Kidney (tissue), 14 donors: ENCODE data around the gene KIRREL3. TPM values are rescaled to one million over a fixed set of nuclear protein-coding genes. Genes with fewer than 3 reads are reported as not detected.

Experiments used
- DNase-seq, 5 donors: peaks; one replicate each; pipeline ENCODE4 v3.0.0-alpha.2; 2013 to 2020
- FAIRE-seq: peaks from 2 replicates; lab custom pipeline; 2012; peaks lifted over from hg19 to GRCh38; lab: Jason Lieb, UNC
- H3K27ac ChIP-seq, 2 donors: one replicate each; pipeline ENCODE4 v1.7.0; 2013; ENCODE audit warnings: low read depth in 2 of 2, low read length in 2 of 2, inconsistent platforms in 1 of 2
- H3K27me3 ChIP-seq: one replicate; pipeline ENCODE4 v1.7.1; 2013; ENCODE audit warnings: low read length, inconsistent platforms; ENCODE audit not compliant: control insufficient read depth, insufficient read depth
- H3K36me3 ChIP-seq, 3 donors: one replicate each; pipeline versions ENCODE4 v1.7.0 to v1.7.1; 2013; ENCODE audit warnings: low read length in 3 of 3, control low read depth in 1 of 3, inconsistent platforms in 1 of 3; ENCODE audit not compliant: insufficient read depth in 3 of 3, control insufficient read depth in 2 of 3
- H3K4me1 ChIP-seq, 3 donors: one replicate each; pipeline versions ENCODE4 v1.7.0 to v1.7.1; 2013; ENCODE audit warnings: low read length in 3 of 3, inconsistent platforms in 1 of 3, low read depth in 1 of 3; ENCODE audit not compliant: control insufficient read depth in 2 of 3, insufficient read depth in 2 of 3
- H3K4me3 ChIP-seq, 3 donors: one replicate each; pipeline versions ENCODE4 v1.7.0 to v1.8.1; 2013; ENCODE audit warnings: low read length in 3 of 3, control low read depth in 1 of 3, inconsistent platforms in 1 of 3
- H3K9ac ChIP-seq, 3 donors: one replicate each; pipeline versions ENCODE4 v1.7.0 to v1.7.1; 2013; ENCODE audit warnings: low read length in 3 of 3, control low read depth in 1 of 3, inconsistent platforms in 1 of 3
- H3K9me3 ChIP-seq, 3 donors: one replicate each; pipeline versions ENCODE4 v1.7.0 to v1.7.1; 2013; ENCODE audit warnings: low read length in 3 of 3, control low read depth in 1 of 3, inconsistent platforms in 1 of 3; ENCODE audit not compliant: control insufficient read depth in 2 of 3, insufficient read depth in 1 of 3
- CTCF ChIP-seq: IDR thresholded peaks from 3 replicates; pipeline ENCODE4 v1.5.1; 2012; ENCODE audit warnings: mild to moderate bottlenecking, moderate library complexity, borderline replicate concordance; ENCODE audit not compliant: insufficient read depth; ENCODE audit errors: extremely low read depth
- intact Hi-C: fragments of 100-400 bp; cut with DNase I; formaldehyde crosslinking; loops from one replicate; pipeline ENCODE4 v1.11.1; 2022
- polyA plus RNA-seq: library from polyadenylated mRNA; stranded (reverse); fragments of 350-450 nt; fragmentation: Illumina TruSeq; extraction: RNeasy Lipid Tissue Mini Kit (QIAGEN cat#74804); gene quantifications from one replicate; pipeline ENCODE4 v1.2.3, GENCODE V29; 2014; ENCODE audit warnings: low read depth, low replicate concordance; ENCODE audit not compliant: insufficient read depth
- total RNA-seq: library from RNA; stranded (reverse); fragmentation: NEBNext Ultra II Directional; extraction: Animal tissue kit (Norgen Biotek cat#: 25700); gene quantifications from one replicate; pipeline ENCODE4 v1.2.1, GENCODE V29; 2021
- donor health status: control.
- donor health status: control.
- donor health status: control.
- donor health status: control.
- donor health status: control.
- donor health status: DM: yes; HTN: yes; CAD: no.
- donor health status: Normal renal cell carcinoma (clear cell type).

KIRREL3 gene
- total and polyA plus RNA-seq, 2 donors from 2014 or later = 0.19 to 0.22 TPM

- H3K4me1 ChIP-seq = peaks cover 0 to 5% (median 5%) of the 10 kb centered on the region in 3 donors
- H3K4me3 ChIP-seq = no peak overlapping the region
- H3K9ac ChIP-seq = no peak overlapping the region
- no peak for FAIRE-seq
- no peak for TF ChIP-seq CTCF
- no peak overlapping the region for H3K27ac ChIP-seq
- H3K9me3 ChIP-seq = peaks cover 0 to 5% (median 0%) of the 10 kb centered on the region in 3 donors
- intact Hi-C loops = loop anchor here (10.0 kb wide), 1 partner anchor 64 kb away; no protein-coding TSS in a partner anchor
- no peaks in the 10 kb centered on the region for H3K36me3 ChIP-seq
- DNase-seq = no peak
- no peaks in the 10 kb centered on the region for H3K27me3 ChIP-seq
Measured at GRCh38 chr11:126751242-126751641, 249.3 kb downstream of the KIRREL3 start.

- Histone ChIP-seq H3K4me3 (no peak overlapping the region), H3K9ac (no peak overlapping the region), H3K27ac (no peak overlapping the region), H3K36me3 (no peaks in the 10 kb centered on the region), H3K27me3 (no peaks in the 10 kb centered on the region), H3K9me3 (peaks cover 0 to 5% (median 0%) of the 10 kb centered on the region in 3 donors), H3K4me1 (peaks cover 0 to 5% (median 5%) of the 10 kb centered on the region in 3 donors)
- DNase-seq (peak in 4 of 5 donors; percentile 63 to 83 (median 70)), FAIRE-seq (no peak)
- intact Hi-C loops = no loop called here
- TF ChIP-seq CTCF = no peak
Measured at GRCh38 chr11:126748793-126749192, 251.8 kb downstream of the KIRREL3 start.

GRCh38 chr11:126748100-126748791, 252.3 kb downstream of the KIRREL3 start:
- TF ChIP-seq CTCF = no peak
- H3K4me3 ChIP-seq = no peak overlapping the region
- H3K9me3 ChIP-seq = peaks cover 0 to 5% (median 0%) of the 10 kb centered on the region in 3 donors
- no peak overlapping the region for H3K9ac ChIP-seq
- H3K36me3 ChIP-seq = no peaks in the 10 kb centered on the region
- H3K4me1 ChIP-seq = peaks cover 0 to 5% (median 5%) of the 10 kb centered on the region in 3 donors
- H3K27ac ChIP-seq = no peak overlapping the region
- H3K27me3 ChIP-seq = no peaks in the 10 kb centered on the region
- FAIRE-seq (no peak), DNase-seq (peak in 4 of 5 donors; percentile 83 to 92 (median 88))
- intact Hi-C loops = no loop called here
